ENCODE measurements around the gene ZNF540. TPM values are rescaled to one million over a fixed set of nuclear protein-coding genes. Genes with fewer than 3 reads are reported as not detected.

The ZNF540 gene
- total RNA-seq, 1 experiment from 2014 or later: not detected

Other genes starting within 250 kb of the ZNF540 start
- 2.1 and 7.6 TPM in 2 replicates for gene ZNF527, start 223.8 kb upstream of the ZNF540 start, total RNA-seq (2014; rRNA removed; shearing (Covaris generic); ENCODE audit: low replicate concordance)
- gene ZNF569, start 127.4 kb upstream of the ZNF540 start, total RNA-seq (2014; rRNA removed; shearing (Covaris generic); ENCODE audit: low replicate concordance): 1.4 and 6.3 TPM in 2 replicates
- gene ZNF570, start 125.5 kb upstream of the ZNF540 start, total RNA-seq (2014; rRNA removed; shearing (Covaris generic); ENCODE audit: low replicate concordance): 2.9 and 4.5 TPM in 2 replicates
- 0.78 and 0.95 TPM in 2 replicates for gene ZNF793, start 87.9 kb upstream of the ZNF540 start, total RNA-seq (2014; rRNA removed; shearing (Covaris generic); ENCODE audit: low replicate concordance)
- 0.74 and 0.84 TPM in 2 replicates for gene ZNF571, start 84 bp upstream of the ZNF540 start, total RNA-seq (2014; rRNA removed; shearing (Covaris generic); ENCODE audit: low replicate concordance)
- 19.8 and 27.6 TPM in 2 replicates for gene ZFP30, start 60.6 kb downstream of the ZNF540 start, total RNA-seq (2014; rRNA removed; shearing (Covaris generic); ENCODE audit: low replicate concordance)
- 10.6 and 17.5 TPM in 2 replicates for gene ZNF607, start 124.9 kb downstream of the ZNF540 start, total RNA-seq (2014; rRNA removed; shearing (Covaris generic); ENCODE audit: low replicate concordance)
- 2.2 and 4.8 TPM in 2 replicates for gene ZNF573, start 184.7 kb downstream of the ZNF540 start, total RNA-seq (2014; rRNA removed; shearing (Covaris generic); ENCODE audit: low replicate concordance)